Panc1 (cell line): Measurements from ENCODE around the gene SFTPB.

Source experiments
- CTCF ChIP-seq: fragments of 450-650 bp; IDR thresholded peaks from 2 replicates; pipeline ENCODE4 v1.5.1; 2017; ENCODE audit warnings: mild to moderate bottlenecking
- POLR2AphosphoS5 ChIP-seq: IDR thresholded peaks from 2 replicates; pipeline ENCODE4 v1.6.1; 2012; ENCODE audit warnings: mild to moderate bottlenecking, low read depth, low read length, moderate library complexity
- REST ChIP-seq, 2 experiments: IDR thresholded peaks; 2 replicates each; pipeline ENCODE4 v1.6.1; 2011 to 2012; ENCODE audit warnings: low read depth in 2 of 2, control low read depth in 1 of 2, low read length in 1 of 2, mild to moderate bottlenecking in 1 of 2, moderate library complexity in 1 of 2; ENCODE audit not compliant: insufficient read depth in 1 of 2
- SIN3A ChIP-seq: IDR thresholded peaks from 2 replicates; pipeline ENCODE4 v1.6.1; 2012; ENCODE audit warnings: low read depth, mild to moderate bottlenecking, low read length, moderate library complexity, borderline replicate concordance; ENCODE audit not compliant: insufficient read depth
- TCF7L2 ChIP-seq: IDR thresholded peaks from 2 replicates; pipeline ENCODE4 v1.6.1; 2011; ENCODE audit warnings: mild to moderate bottlenecking, low read depth, low read length, inconsistent platforms

- TF ChIP-seq TCF7L2 (no peak), CTCF (no peak), POLR2AphosphoS5 (no peak), SIN3A (no peak), REST (IDR thresholded peaks at IDR 0.05; ENCODE audit: insufficient read depth in 1 of 2, low read depth in 2 of 2, low read length in 1 of 2) (no peak)
Measured at GRCh38 chr2:85681372-85681763, 13.4 kb upstream of the SFTPB start.
